Hematopoietic multipotent progenitor cell treated with erythropoietin and hydrocortisone succinate and interleukin-3 and kit ligand, for 6 days (in vitro differentiated cells): Measurements from ENCODE around the gene VASP.
A peak's percentile ranks its signal among the peaks of the same experiment; 100 is the strongest.

ENCODE experiments used
- DNase-seq: peaks from one replicate; pipeline ENCODE4 v3.0.0-alpha.2; 2015

The VASP gene

DNA sequence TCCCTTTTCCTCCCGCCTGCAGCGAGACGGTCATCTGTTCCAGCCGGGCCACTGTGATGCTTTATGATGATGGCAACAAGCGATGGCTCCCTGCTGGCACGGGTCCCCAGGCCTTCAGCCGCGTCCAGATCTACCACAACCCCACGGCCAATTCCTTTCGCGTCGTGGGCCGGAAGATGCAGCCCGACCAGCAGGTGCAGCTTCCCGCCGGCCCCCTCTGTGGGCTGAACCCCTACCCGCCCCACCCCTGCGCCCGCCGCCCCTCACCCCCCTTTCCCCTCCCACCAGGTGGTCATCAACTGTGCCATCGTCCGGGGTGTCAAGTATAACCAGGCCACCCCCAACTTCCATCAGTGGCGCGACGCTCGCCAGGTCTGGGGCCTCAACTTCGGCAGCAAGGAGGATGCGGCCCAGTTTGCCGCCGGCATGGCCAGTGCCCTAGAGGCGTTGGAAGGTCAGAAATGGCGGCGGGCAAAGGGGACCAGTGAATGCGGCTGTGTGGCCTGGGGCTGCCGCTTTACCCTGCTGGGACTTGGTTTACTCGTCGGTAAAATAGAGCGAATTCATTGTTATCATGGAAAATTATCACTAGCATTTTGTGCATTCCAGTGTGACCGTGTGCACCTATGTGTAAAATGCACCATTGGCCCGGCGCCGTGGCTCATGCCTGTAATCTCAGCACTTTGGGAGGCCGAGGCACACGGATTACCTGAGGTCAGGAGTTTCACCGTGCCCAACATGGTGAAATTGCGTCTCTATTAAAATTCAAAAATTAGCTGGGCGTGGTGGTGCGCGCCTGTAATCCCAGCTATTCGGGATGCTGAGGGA, 10.6 kb downstream of the VASP start:
- DNase-seq: no peak

DNA sequence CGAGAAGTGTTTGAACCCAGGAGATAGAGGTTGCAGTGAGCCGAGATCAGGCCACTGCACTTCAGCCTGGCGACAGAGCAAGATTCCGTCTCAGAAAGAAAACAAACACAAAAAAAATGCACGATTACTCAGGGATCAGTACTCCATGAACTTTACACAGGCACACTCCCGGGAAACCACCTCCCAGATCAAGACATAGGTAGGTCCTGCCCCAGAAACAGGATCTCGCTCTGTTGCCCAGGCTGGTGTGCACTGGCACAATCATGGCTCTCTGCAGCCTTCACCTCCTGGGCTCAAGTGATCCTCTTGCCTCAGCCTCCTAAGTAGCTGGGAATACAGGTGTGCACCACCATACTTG, 11.2 kb downstream of the VASP start:
- no peak for DNase-seq

DNA sequence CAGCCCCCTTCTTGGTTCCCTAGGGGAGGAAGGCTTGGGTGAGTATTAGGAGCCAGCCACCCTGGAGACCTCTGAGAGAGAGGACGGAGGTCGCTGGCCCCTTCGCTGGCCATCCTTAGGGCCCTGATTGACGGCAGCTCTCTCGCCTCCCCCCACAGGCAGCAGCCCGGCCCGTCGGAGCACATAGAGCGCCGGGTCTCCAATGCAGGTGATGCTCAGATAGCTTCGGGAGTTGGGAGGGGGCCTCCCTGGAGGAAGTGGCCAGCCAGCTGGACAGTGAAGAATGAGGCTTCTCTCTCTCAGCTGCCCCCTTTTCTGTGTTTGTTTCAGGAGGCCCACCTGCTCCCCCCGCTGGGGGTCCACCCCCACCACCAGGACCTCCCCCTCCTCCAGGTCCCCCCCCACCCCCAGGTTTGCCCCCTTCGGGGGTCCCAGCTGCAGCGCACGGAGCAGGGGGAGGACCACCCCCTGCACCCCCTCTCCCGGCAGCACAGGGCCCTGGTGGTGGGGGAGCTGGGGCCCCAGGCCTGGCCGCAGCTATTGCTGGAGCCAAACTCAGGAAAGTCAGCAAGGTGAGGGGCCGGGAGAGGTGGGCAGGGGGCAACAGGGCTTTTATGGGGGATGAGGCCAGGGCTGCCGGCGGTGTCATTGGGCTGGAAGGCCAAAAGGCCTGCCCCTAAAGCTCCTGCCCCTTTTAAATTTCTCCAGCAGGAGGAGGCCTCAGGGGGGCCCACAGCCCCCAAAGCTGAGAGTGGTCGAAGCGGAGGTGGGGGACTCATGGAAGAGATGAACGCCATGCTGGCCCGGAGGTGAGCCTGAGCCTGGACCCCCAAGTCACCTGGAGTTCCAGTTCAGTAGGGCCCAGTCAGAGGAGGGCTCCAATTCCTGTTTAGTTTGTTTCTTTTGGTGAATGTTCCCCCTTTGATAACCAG, 15.0 kb downstream of the VASP start:
- no peak for DNase-seq

DNA sequence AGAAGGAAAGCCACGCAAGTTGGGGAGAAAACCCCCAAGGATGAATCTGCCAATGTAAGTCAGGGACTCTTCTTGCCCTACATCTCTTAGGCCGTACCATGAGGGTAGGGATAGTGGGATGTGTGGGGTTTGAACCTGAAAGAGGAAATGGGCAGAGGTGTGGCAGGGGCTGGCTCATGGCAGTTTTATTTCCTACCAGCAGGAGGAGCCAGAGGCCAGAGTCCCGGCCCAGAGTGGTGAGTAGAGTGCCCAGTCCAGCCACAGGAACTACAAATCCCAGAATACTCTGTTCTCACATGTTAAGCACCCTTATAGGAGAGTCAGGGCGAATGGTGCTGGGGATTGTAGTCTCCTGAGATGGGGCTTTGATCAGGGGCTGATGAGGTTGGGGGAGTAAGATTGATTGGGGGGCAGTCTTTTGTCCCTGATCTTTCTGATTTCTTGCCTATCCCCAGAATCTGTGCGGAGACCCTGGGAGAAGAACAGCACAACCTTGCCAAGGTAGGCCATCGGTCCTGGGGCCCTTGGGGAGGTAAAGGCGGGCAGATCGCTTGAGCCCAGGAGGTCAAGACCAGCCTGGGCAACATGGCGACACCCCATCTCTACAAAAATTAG, 16.5 kb downstream of the VASP start:
- DNase-seq: peak; percentile 96

DNA sequence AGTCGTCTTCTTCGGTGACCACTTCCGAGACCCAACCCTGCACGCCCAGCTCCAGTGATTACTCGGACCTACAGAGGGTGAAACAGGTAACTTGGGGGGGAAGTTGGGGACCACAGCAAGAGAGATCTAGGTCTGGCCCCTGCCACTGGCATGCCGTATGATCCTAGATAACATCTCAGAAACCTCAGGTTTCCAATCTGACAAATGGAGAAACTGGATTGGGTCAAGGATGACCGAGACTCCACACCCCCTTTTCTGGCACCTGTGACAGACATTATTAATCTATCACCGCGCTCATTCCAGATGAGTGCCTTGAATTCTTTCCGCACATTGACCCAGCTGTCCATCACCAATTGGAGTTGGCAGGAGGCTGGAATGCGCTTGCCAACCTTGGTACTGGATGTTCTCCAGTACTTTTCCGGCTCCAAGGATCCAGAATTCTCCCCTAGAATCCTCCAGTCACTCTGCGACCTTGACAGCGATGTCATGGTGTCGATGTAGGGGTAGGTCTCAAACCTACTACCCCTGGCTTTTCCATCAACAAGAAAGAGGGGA, 17.4 kb downstream of the VASP start:
- DNase-seq: no peak

DNA sequence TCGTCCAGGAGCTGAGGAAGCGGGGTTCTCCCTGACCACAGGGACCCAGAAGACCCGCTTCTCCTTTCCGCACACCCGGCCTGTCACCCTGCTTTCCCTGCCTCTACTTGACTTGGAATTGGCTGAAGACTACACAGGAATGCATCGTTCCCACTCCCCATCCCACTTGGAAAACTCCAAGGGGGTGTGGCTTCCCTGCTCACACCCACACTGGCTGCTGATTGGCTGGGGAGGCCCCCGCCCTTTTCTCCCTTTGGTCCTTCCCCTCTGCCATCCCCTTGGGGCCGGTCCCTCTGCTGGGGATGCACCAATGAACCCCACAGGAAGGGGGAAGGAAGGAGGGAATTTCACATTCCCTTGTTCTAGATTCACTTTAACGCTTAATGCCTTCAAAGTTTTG, 18.9 kb downstream of the VASP start:
- DNase-seq: peak; percentile 63

DNA sequence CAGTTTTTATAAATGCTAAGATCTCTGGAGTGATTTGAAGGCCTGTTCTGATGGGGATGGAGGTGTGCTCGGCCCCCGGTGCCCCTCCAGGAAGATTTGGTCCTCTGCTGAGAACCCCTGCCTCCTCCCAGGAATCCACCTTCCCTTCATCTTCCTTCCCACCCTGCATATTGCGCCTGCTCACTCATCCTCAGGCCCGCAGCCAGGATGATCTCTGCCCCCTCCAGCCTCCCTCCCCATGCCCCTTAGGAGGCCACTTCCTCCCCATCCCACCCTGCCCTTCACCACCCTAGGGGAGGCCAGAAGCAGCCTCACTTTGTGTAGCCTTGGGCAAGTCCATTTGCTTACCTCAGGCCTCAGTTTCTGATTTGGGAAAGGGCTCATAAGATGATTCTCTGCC, 19.7 kb downstream of the VASP start:
- DNase-seq: no peak

DNA sequence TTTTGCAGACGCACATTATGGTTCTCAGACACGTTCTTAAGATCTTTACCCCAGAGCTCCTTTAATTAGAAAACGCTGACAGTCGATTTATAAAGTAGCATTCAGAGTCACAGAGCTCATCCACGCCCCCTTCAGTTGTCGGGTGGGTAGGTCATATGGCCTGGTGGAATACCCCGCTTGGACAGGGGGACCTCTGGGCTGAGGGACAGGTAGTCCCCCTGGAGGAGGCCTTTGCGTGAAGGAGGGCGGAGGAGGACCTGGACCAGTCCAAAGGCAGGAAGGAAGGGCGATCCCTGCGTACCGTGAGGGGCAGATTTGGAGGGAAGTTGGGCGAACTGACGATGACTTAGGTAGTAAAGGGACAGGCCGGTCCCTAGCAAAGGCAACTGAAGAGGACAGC, 20.5 kb downstream of the VASP start:
- DNase-seq: no peak

DNA sequence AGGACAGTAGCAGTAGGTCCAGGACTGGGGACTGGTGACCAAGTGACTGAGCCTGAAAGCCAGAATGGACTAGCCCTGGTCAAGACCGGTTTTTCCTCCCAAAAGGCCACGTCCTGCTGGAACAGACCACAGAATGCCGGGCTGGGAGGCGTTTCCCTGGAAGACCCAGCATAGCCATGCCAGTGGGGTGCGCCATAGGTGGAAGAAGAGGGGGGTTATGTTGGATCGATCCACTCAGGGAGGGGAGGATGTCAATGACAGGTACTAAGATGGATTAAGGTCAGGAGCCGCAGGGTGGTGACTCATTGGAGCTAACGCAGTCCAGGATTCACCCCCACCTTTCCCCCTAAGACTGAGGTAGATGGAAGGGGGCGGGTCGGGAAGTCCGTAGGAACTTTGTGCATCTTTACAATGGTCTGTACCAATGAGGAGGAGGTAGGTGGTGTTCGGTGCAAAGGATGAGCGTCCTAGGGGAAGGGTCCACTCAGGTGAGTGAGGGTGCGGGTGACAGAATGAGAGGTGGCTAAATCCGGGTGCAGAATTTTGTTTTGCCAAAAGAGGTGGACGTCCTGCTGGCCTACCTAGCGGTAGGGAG, 21.0 kb downstream of the VASP start:
- DNase-seq: no peak

DNA sequence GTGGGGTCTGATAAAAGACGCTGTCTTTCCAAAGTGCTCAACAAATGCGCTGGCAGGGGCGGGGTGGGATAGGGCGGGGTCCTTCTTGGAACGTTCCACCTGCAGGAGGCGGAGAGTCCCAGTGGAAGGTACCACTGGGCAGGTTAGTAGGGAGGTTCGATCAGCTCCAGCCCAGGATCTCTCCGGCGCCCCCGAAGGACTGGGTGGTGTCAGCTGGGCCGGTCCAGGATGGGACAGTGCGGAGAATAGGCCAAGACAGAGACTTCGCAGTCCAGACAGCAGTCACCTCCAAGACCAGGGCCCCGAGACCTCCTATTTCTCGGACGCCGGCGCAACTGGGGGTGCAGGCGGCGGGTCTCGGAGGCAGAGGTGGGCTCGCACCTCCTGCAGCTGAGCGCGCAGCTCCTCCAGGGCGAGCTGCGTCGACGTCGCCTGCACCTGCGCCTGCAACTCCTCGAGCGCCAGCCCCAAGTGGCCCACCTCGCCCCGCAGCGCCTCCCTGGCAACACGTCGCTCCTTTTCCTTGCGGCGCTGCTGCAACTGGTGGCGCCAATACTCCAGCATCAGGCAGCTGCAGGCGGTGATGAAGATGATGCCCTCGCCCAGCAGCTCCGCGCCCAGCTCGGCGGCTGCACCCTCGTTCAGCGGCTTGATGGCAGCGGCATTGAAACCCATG, 21.6 kb downstream of the VASP start:
- DNase-seq: peak; percentile 52

DNA sequence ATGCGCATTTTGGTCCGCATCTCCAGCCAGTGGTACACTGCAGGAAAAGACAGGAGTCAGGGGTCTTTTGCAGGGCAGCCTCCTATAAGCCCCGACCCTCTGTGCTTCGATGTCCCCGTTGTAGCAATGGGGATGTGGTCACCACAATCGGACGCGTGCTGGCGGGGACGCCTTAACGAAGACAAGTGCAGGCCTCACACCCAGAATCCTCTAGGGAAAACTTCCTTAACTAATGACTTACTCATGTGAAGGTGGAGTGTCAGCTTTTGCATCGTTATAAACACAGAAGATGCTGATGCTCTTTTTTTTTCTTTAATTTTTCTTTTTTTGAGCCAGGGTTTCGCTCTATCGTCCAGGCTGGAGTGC, 22.1 kb downstream of the VASP start:
- no peak for DNase-seq

DNA sequence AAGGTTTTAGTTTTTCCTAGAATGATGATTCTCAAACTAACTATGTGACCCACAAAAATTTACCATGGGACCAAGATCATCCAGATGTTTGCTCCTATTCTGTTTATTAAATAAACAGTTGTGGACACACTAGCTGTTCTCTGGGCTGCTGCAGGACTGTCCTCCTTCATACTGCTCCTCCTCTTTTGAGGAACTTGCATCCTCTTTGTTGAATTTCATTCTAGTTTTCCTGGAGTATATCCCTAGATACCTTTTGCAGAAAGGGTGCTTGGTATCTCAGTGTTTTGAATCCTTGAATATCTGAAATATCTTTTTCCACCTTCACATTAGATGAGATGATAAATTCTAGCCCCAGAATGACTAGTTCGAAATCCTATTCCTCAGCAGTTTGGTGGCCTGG, 24.1 kb downstream of the VASP start:
- DNase-seq: no peak

DNA sequence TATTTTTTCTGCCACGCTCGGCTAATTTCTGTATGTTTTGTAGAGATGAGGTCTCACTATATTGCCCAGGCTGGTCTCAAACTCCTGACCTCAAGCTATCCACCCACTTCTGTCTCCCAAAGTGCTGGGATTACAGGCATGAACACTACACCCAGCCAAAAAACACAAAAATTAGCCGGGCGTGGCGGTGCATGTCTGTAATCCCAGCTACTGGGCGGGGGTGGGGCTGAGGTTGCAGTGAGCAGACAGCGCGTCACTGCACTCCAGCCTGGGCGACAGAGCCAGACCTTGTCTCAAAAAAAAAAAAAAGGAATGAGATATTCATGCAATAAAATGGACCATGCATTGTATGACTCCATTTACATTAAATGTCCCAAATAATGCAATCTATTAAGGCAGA, 32.2 kb downstream of the VASP start:
- no peak for DNase-seq

DNA sequence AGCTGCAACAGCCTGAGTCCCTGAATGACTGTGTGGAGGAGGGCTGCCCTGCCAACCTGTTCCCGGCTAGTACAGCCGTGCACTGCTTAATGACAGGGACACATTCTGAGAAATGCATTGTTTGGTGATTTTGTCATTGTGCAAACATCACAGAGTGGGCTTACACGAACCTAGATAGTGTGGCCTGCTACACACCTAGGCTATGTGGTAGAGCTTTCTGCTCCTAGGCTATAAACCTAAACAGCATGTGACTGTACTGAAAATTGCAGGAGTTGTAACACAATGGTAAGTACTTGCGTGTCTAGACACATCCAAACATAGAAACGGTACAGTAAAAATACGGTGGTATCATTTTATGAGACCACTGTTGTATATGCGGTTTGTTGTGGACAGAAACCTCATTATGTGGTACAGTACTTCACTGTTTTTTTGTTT, 35.0 kb downstream of the VASP start:
- DNase-seq: no peak

DNA sequence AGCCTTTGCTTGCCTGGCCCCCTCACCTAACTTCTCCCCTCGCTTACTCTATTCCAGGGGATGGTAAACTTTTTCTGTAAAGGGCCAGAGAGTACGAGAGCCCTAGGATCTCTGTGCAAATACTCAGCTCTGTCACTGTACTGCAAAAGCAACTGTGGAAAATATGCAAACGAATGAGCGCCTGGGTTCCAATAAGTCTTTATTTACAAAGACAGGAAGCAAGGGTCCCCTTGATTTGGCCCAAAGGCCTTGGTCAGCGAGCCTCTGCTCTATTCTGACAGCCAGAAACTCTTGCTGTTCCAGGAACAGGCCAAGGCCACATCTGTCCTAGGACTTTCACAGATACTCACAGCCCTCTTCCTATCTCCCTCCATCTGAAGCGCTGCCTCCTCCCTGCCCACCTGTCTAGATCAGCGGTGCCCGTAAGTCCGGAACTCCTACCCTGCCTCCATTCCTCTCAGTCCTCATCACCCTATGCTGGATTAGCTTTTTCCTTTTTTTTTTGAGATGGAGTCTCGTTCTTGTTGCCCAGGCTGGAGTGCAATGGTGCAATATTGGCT, 40.0 kb downstream of the VASP start:
- DNase-seq: no peak

DNA sequence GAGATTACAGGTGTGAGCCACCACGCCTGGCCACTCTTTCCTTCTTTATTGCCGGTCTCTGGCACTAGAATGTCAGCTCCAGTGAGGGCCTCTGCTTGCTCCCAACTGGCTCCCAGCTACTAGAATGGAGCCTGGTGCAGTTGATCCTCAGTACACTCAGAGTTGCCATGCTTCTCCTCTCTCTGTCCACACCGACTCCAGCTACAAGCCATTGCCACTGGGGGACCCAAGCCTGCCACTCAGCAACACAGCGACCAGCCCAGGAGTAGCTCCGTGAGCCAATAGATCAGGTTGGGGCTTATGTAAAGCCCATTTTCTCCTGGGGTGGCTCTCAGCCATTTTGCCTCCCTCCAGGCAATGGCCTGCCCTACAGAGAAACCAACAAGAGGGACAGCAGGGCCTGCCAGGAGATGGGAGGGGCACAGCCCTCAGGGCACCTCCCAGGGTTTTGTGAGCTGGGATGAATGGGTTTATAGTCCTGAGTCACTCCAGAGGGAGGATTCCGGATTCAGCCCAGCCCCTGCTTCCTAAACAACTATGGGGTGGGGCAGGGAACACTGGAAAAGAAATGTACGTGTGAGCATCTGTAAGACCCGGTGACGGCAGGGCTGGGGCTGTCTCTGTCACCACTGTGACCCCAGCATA, 40.8 kb downstream of the VASP start:
- DNase-seq: no peak

DNA sequence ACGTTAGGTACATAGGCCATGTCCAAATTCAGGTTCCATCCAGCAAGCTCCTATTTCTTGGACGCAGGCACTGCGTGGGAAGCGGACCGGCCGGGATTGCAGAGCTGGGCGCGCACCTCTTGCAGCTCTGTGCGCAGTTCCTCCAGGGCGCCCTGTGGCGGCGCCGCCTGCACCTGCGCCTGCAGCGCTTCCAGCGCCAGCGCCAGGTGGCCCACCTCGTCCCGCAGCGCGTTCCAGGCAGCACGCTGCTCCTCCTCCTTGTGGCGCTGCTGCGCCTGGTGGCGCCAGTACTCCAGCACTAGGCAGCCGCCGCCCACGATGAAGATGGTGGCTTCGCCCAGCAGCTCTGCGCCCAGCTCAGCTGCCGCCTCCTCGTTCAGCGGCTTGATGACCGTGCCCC, 46.2 kb downstream of the VASP start:
- DNase-seq: no peak

DNA sequence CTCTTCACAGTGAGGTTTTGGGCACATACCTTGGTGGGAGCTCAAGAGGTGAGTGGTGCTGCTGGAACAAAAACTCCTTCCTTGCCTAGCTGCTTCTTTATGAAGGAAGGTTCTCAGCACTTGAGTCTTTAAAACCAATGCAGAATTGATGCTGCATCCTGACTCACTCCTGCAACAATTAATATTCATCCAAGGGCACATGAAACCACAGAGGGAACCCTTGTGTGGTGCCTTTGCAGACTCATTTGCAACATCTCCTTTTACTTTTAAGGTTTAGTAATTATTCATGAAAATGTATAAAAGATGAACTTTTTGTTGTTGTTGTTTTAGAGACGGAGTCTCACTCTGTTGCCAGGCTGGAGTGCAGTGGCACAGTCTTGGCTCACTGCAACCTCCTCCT, 47.2 kb downstream of the VASP start:
- no peak for DNase-seq

DNA sequence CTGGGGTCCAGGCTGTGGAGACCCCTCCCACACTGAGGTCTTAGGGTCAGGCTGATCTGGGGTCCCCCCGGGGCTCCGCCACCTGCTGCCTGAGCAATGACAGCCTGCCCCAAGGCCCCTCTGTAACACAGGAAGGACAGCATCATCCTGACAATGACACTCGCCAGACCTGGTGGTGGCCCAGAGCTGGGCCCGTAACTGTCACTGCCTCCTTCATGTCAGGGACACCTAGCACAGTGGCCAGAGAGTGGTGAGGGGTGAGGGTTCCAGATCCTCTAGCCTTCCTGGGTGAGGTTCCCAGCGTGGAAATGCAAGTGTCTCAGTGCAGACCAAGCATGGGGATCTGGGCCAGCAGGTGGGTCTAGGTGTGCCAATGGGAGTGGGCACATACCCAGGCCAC, 49.6 kb downstream of the VASP start:
- DNase-seq: no peak

DNA sequence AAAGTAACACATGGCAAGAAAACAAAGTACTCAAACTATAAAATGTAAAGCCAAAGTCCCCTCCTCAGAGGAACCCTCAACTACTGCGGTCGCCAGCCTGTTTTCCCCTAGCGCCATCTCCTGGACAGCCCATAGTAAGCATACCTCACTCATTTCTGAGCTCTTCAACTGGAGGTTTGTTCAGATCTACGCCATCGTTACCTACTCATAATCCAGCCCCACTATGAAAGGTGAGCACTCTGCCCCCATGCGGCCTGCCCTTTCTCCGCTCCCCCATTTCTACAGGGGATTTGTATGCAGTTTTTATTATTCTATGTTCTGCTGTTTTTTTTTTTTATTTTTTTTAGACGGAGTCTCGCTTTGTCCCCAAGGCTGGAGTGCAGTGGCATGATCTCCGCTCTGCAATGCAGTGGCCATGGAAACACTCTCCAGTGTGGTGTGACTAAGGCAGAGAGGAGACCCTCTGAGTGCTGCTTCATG, 51.2 kb downstream of the VASP start:
- DNase-seq: peak; percentile 90

DNA sequence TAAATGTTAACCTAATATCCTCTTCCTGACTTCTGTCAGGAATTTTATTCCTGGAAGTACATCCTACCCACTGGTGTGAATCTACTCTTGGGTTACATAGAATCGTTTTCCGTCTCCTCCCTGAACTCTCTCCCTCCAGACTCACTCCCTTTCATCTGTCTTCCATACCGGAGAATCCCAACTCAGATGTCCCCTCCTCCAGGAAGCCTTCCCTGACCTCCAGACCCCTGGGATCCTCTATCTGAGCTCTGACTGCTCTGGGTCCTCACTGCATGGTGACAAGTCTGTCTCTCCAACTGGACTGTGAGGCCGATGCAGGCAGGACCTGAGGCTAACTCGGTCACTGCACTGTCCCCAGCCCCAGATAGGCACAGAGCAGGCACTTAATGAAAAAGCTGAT, 52.8 kb downstream of the VASP start:
- no peak for DNase-seq
